ENCODE results near the gene SSTR1. TPM values are rescaled to one million over a fixed set of nuclear protein-coding genes. Genes with fewer than 3 reads are reported as not detected.
"Not testable (repeated sequence)": the region's sequence is repeated elsewhere in the genome, so short reads cannot be mapped to it uniquely, and the experiment has no call there.

SSTR1 gene
- not detected in 2 replicates for total RNA-seq (2014; rRNA removed; shearing (Covaris generic))

- no peaks in the 10 kb centered on the region for H3K27me3 ChIP-seq (replicated peaks)
- H3K36me3 ChIP-seq, result no peaks in the 10 kb centered on the region
- H3K4me1 ChIP-seq (replicated peaks), result no peaks in the 10 kb centered on the region
- H3K9me3 ChIP-seq (replicated peaks), result no peaks in the 10 kb centered on the region
- H3K27ac ChIP-seq, result no peak within 1 kb of the TSS
- H3K4me3 ChIP-seq, result no peak within 1 kb of the TSS
- no peak for DNase-seq (ENCODE audit: low read depth in 1 of 2, low spot score in 2 of 2)
These were observed at the start of gene SSTR1 for GRCh38 chr14:38207736-38208617. SSTR1 (plus strand) TSS chr14:38207904; CDS start chr14:38209390, 1,486 bp downstream.

GRCh38 chr14:38158468-38158867 is 49.2 kb upstream of the SSTR1 start:
- no peak for DNase-seq (ENCODE audit: low read depth in 1 of 2, low spot score in 2 of 2)

GRCh38 chr14:38168416-38168815 is 39.3 kb upstream of the SSTR1 start:
- H3K27me3 ChIP-seq (replicated peaks), result no peaks in the 10 kb centered on the region
- H3K9me3 ChIP-seq (replicated peaks), result no peaks in the 10 kb centered on the region
- DNase-seq (ENCODE audit: low read depth in 1 of 2, low spot score in 2 of 2), result no peak
- no peak overlapping the region for H3K27ac ChIP-seq
- no peak overlapping the region for H3K4me3 ChIP-seq
- no peaks in the 10 kb centered on the region for H3K4me1 ChIP-seq (replicated peaks)
- H3K36me3 ChIP-seq, result no peaks in the 10 kb centered on the region

More at GRCh38 chr14:38158468-38158867, 49.2 kb upstream of the SSTR1 start:
- no peaks in the 10 kb centered on the region for H3K36me3 ChIP-seq
- no peaks in the 10 kb centered on the region for H3K27me3 ChIP-seq (replicated peaks)
- no peaks in the 10 kb centered on the region for H3K9me3 ChIP-seq (replicated peaks)
- no peaks in the 10 kb centered on the region for H3K4me1 ChIP-seq (replicated peaks)
- no peak overlapping the region for H3K27ac ChIP-seq
- no peak overlapping the region for H3K4me3 ChIP-seq

- H3K9me3 ChIP-seq (replicated peaks), result no peaks in the 10 kb centered on the region
- no peaks in the 10 kb centered on the region for H3K36me3 ChIP-seq
- DNase-seq (ENCODE audit: low read depth in 1 of 2, low spot score in 2 of 2), result no peak
- H3K27ac ChIP-seq, result no peak overlapping the region
- H3K4me3 ChIP-seq, result no peak overlapping the region
- no peaks in the 10 kb centered on the region for H3K27me3 ChIP-seq (replicated peaks)
- H3K4me1 ChIP-seq (replicated peaks), result no peaks in the 10 kb centered on the region
These were observed 36.5 kb upstream of the SSTR1 start for GRCh38 chr14:38171197-38171596.

GRCh38 chr14:38174711-38175110 is 33.0 kb upstream of the SSTR1 start:
- H3K4me1 ChIP-seq (replicated peaks), result no peaks in the 10 kb centered on the region
- DNase-seq (ENCODE audit: low read depth in 1 of 2, low spot score in 2 of 2), result no peak

GRCh38 chr14:38175658-38176057 is 32.0 kb upstream of the SSTR1 start:
- Histone ChIP-seq H3K9me3 (replicated peaks) (no peaks in the 10 kb centered on the region), H3K36me3 (no peaks in the 10 kb centered on the region), H3K4me3 (no peak overlapping the region), H3K27me3 (replicated peaks) (no peaks in the 10 kb centered on the region), H3K27ac (no peak overlapping the region), H3K4me1 (replicated peaks) (no peaks in the 10 kb centered on the region)
- DNase-seq (ENCODE audit: low read depth in 1 of 2, low spot score in 2 of 2), result no peak

More at GRCh38 chr14:38174711-38175110, 33.0 kb upstream of the SSTR1 start:
- H3K4me3 ChIP-seq, result no peak overlapping the region
- no peak overlapping the region for H3K27ac ChIP-seq
- H3K9me3 ChIP-seq (replicated peaks), result no peaks in the 10 kb centered on the region
- H3K27me3 ChIP-seq (replicated peaks), result no peaks in the 10 kb centered on the region
- no peaks in the 10 kb centered on the region for H3K36me3 ChIP-seq

GRCh38 chr14:38176379-38176778 is 31.3 kb upstream of the SSTR1 start:
- Histone ChIP-seq H3K9me3 (replicated peaks) (no peaks in the 10 kb centered on the region), H3K27me3 (replicated peaks) (no peaks in the 10 kb centered on the region), H3K4me1 (replicated peaks) (no peaks in the 10 kb centered on the region), H3K27ac (no peak overlapping the region), H3K36me3 (no peaks in the 10 kb centered on the region), H3K4me3 (no peak overlapping the region)
- DNase-seq (ENCODE audit: low read depth in 1 of 2, low spot score in 2 of 2), result no peak

- Histone ChIP-seq H3K4me1 (replicated peaks) (no peaks in the 10 kb centered on the region), H3K27me3 (replicated peaks) (no peaks in the 10 kb centered on the region), H3K9me3 (replicated peaks) (no peaks in the 10 kb centered on the region), H3K27ac (no peak overlapping the region), H3K36me3 (no peaks in the 10 kb centered on the region), H3K4me3 (no peak overlapping the region)
- no peak for DNase-seq (ENCODE audit: low read depth in 1 of 2, low spot score in 2 of 2)
These were observed 23.6 kb upstream of the SSTR1 start for GRCh38 chr14:38184132-38184531.

- no peak for DNase-seq (ENCODE audit: low read depth in 1 of 2, low spot score in 2 of 2)
- H3K9me3 ChIP-seq (replicated peaks), result no peaks in the 10 kb centered on the region
These were observed 22.0 kb upstream of the SSTR1 start for GRCh38 chr14:38185671-38186070.

GRCh38 chr14:38186216-38186615 is 21.5 kb upstream of the SSTR1 start:
- Histone ChIP-seq H3K4me1 (replicated peaks) (no peaks in the 10 kb centered on the region), H3K36me3 (no peaks in the 10 kb centered on the region), H3K9me3 (replicated peaks) (no peaks in the 10 kb centered on the region), H3K27ac (no peak overlapping the region), H3K27me3 (replicated peaks) (no peaks in the 10 kb centered on the region), H3K4me3 (no peak overlapping the region)
- DNase-seq (ENCODE audit: low read depth in 1 of 2, low spot score in 2 of 2), result no peak

More at GRCh38 chr14:38185671-38186070, 22.0 kb upstream of the SSTR1 start:
- Histone ChIP-seq H3K27me3 (replicated peaks) (no peaks in the 10 kb centered on the region), H3K4me3 (no peak overlapping the region), H3K27ac (no peak overlapping the region), H3K4me1 (replicated peaks) (no peaks in the 10 kb centered on the region), H3K36me3 (no peaks in the 10 kb centered on the region)

GRCh38 chr14:38187528-38187927 is 20.2 kb upstream of the SSTR1 start:
- H3K27me3 ChIP-seq (replicated peaks), result no peaks in the 10 kb centered on the region

GRCh38 chr14:38189930-38190726 is 17.6 kb upstream of the SSTR1 start:
- Histone ChIP-seq H3K36me3 (no peaks in the 10 kb centered on the region), H3K9me3 (replicated peaks) (no peaks in the 10 kb centered on the region), H3K4me3 (no peak overlapping the region), H3K27ac (no peak overlapping the region), H3K4me1 (replicated peaks) (no peaks in the 10 kb centered on the region), H3K27me3 (replicated peaks) (no peaks in the 10 kb centered on the region)
- DNase-seq (ENCODE audit: low read depth in 1 of 2, low spot score in 2 of 2), result no peak

More at GRCh38 chr14:38187528-38187927, 20.2 kb upstream of the SSTR1 start:
- Histone ChIP-seq H3K4me1 (replicated peaks) (no peaks in the 10 kb centered on the region), H3K4me3 (no peak overlapping the region), H3K27ac (no peak overlapping the region), H3K9me3 (replicated peaks) (no peaks in the 10 kb centered on the region), H3K36me3 (no peaks in the 10 kb centered on the region)
- DNase-seq (ENCODE audit: low read depth in 1 of 2, low spot score in 2 of 2), result no peak

- not testable (repeated sequence) for H3K36me3 ChIP-seq; H3K27me3 ChIP-seq (replicated peaks); H3K27ac ChIP-seq; H3K9me3 ChIP-seq (replicated peaks); H3K4me3 ChIP-seq; DNase-seq (ENCODE audit: low read depth in 1 of 2, low spot score in 2 of 2); H3K4me1 ChIP-seq (replicated peaks)
These were observed 16.9 kb upstream of the SSTR1 start for GRCh38 chr14:38190846-38191245.

- H3K36me3 ChIP-seq; H3K27me3 ChIP-seq (replicated peaks); H3K4me3 ChIP-seq; H3K4me1 ChIP-seq (replicated peaks); H3K27ac ChIP-seq; DNase-seq (ENCODE audit: low read depth in 1 of 2, low spot score in 2 of 2); H3K9me3 ChIP-seq (replicated peaks): not testable (repeated sequence)
These were observed 16.2 kb upstream of the SSTR1 start for GRCh38 chr14:38191491-38191890.

Measured in SJSA1 (cell line).